ENCODE data around the gene CCDC102A.
A peak's percentile ranks its signal among the peaks of the same experiment; 100 is the strongest.
"Not testable (repeated sequence)": the region's sequence is repeated elsewhere in the genome, so short reads cannot be mapped to it uniquely, and the experiment has no call there.

Gene CCDC102A

DNA sequence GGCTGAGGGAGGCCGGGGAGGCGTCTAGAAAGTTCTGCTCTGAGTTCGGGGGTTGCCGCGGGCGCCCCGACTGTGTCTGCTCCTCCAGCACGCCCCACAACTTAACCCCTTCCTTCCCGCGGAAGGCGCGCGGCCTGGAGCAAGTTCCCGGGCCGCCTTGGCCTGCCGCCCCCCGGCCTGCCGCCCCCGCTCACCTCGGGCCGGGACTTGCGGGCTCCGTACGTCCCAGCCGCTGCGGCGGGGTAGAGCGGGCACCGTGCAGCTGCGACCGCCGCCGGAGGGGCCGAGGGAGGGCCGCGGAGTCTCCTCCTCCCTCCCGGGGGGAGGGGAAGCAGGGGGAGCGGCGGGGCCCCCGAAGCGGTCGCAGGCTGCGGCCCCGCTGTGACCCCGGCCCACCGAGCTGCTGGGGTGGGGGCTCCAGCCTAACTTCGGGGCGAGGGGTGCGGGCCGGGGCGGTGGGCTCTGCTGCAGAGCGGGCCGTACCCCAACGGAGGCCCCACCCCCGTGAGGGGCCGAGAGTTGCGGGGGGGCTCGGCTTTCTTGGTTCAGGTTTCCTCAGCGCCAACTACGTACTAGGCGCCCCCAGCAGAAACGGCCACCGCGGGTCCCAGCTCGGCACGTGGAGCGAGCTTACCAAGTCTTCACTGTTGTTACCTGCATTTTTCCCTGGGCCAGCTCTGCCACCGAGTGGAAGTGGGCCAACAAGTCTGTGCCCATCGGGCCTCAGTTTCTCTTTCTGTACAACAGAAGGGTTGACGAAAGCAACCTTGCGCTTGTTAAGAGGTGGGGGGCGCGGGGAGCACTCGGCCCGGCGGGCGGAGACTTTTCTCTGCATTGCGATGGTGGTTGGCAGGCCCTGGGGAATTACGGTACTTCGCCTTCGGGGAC is at the start of gene CCDC102A:
Gene CCDC102A, minus strand, starts transcription at position 266 of the 888 bp plus-strand sequence. CDS start 7,394 bp downstream, outside the sequence.
- DNase-seq = no peak

DNA sequence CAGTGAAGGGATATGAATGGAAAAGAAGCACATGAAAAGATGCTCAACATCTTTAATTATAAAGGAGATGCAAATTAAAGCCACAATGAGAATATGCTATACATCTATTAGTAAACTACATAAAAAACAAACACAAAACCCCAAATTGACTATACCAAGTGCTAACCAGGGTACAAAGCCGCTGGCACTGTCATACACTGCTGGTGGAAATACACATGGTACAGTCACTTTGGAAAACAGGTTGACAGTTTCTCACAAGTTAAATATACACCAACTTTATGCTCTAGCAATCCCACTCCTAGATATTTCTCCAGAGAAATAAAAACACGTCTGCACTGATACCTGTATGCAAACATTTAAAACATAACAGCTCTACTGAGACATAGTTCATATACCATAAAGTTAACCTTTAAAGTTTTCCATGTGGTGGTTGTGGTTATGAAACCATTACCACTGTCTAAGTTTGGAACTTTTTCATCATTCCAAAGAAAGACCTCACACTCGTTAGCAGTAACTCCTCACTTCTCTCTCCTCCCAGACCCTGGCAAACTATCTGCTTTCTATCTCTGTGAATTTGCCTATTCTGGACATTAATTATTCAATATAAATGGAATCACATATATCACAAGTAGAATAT is 48.8 kb upstream of the CCDC102A start:
- no peak for DNase-seq

GRCh38 chr16:57579361-57579665 is 42.9 kb upstream of the CCDC102A start:
- no peak for DNase-seq

DNA sequence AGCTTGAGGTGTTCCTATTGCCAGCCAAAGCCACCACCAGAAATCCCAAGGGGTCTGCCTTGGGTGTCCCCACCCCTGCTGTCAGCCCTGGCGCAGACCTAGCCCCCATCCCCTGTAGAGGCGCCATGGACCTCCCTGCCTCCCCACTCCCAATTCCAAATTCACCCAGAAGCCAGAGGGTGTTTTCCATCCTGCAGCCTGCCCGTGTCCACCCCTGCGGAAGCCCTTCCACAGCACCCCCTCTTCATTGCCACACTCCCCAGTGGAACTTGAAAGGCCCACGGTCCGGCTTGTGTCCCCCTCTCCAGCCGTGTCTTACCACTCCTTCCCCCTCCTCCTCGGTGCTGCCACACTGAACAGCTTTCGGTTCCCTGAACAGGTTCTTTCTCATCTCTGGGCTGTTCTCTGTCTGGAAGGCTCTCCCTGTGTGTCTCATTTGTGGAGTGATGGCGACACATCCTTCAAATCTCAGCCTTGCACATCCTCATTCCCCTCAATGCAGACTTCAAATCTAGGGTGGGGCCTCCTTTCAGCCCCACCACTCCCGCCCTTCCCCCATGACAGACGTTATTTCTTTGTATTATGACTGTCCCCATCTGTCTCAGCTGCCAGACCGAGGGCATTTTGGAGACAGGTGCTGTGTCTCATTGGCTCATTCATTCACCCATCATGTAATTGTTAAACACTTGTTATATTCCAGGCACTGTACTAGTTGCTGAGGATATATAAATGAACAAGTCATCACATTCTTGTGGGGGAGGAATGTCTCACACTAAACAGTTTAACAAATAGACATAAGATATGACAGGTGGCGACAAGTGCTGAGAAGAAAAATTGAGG is 42.4 kb upstream of the CCDC102A start:
- no peak for DNase-seq

DNA sequence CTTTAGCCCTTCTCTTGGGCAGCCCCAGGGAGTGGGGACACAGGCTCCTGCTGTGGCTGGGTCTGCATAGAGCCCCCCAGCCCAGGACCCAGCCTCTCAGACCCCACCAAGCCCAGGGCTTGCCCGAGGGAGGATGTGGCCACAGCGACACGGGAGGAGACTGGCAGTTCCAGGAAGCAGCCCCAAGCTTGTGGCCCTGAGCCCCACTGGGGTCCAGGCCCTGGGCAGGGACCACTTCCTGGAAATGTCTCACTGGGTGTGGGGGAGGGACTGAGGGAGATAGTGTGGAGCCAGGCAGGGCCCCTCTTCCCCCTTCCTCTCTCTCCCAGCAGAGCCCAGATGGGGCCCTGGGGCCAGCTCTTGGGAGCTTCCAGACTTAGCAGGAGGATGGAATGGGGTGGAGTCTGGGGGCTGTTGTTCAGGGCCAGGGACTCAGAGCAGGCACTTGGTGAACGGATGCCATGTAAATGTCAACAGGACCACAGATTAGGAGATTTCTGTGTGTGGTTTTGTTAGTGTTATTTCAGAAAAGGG is 41.4 kb upstream of the CCDC102A start:
- no peak for DNase-seq

GRCh38 chr16:57577214-57577613 is 40.8 kb upstream of the CCDC102A start:
- DNase-seq = no peak

DNA sequence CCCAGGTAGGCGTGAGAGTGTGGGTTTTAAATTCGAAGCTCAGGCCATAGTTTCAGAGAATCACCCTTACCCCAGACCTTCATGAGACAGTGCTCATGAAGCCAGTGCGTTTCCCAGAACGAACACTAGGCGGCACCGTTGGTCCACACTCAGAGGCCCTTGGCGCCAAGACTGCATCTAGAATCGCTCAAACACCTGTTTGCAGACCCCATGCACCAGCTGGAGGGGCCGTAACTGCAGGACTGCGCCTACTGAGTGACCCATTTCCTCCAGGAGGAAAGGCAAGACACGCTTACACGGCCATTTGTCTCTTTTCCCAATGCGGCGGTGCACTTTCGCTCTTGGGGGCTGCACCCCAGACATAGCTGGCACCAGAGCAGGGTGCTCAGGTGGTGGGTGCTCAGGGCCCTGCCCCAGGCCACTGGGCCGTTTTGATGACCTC is 40.1 kb upstream of the CCDC102A start:
- peak; percentile 6 for DNase-seq

DNA sequence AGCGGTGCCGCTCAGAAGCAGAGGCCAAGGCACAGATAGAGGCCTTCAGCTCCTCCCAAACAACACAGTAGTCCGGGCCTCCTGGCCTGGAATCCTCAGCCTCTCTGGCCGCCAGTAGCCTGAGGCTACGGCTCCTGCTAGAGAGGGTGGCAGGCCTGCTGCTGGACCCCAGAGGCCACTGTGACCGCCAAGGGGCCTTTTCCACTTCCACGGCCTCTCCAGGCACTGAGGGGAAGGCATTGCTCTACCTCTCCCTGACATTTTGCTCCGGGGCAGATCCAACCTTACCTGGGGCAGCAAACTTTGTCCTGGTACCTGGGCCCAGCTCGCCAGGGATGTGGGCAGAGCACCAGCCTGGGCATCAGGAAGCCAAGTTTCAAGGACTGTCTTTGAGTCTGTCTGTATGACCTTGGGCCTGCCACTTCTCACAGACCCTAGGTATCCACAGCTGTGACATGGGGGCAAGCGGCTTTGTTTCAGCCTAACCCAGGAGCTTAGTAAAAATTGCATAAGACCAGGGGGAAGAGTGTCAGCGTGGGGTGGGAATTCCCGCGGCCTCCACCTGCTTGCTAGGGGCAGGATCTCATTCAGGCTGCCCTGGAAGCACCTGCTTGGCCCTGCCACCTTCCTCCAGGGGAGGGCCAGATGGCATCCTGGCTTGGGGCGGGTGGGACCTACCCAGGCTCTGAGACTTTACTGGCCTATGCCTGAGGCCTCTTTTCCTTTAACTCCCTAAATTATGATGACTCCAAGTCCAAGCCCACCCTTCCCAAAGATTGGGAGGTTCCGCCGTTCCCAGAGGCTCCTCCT is 39.3 kb upstream of the CCDC102A start:
- DNase-seq = no peak

DNA sequence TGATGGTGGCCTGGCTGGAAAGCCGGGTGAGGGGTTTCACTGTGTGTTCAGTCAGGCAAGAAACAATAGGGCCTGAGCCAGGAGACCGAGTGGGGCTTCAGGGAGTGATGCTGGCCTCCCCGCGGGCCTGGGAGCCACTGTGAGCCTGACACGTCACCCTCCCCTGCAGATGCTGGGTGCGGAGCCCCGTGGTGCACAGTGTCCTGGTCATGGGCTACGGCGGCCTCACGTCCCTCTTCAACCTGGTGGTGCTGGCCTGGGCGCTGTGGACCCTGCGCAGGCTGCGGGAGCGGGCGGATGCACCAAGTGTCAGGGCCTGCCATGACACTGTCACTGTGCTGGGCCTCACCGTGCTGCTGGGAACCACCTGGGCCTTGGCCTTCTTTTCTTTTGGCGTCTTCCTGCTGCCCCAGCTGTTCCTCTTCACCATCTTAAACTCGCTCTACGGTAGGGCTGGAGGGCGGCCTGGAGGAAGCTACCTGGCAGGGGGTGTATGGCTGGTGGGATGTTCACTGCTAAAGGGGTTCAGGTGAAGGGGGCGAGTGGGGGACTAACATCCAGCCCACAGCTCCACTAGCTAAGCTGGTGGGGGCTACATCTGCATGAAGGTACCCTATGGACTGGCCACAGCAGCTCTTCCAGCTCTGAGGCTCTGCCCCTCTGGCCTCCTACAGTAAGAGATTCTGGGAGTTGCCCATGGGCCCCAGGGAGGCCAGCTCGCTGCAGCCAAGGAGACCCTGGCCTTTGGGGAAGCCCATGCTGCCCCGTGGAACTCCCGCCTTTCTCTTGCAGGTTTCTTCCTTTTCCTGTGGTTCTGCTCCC is 38.5 kb upstream of the CCDC102A start:
- DNase-seq = no peak

DNA sequence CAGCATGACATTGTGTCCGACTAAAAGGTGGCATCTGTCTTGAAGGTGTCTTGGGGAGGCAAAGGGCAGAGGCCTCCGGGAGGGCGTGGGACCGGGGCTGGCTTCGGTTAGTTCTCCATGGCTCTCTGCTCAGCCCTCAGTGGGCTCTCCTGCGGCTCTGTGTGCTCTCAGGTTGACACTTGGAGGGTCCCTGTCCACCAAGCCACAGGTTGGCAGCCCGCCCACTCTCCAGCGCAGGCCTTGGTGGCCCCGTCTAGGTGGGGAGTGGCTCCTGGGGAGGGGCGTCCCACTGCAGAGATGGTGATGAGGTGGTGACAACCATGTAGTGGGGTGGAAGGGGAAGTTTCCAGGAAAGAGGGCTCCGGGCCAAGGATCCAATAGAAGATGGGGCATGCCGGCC is 37.7 kb upstream of the CCDC102A start:
- DNase-seq = no peak

DNA sequence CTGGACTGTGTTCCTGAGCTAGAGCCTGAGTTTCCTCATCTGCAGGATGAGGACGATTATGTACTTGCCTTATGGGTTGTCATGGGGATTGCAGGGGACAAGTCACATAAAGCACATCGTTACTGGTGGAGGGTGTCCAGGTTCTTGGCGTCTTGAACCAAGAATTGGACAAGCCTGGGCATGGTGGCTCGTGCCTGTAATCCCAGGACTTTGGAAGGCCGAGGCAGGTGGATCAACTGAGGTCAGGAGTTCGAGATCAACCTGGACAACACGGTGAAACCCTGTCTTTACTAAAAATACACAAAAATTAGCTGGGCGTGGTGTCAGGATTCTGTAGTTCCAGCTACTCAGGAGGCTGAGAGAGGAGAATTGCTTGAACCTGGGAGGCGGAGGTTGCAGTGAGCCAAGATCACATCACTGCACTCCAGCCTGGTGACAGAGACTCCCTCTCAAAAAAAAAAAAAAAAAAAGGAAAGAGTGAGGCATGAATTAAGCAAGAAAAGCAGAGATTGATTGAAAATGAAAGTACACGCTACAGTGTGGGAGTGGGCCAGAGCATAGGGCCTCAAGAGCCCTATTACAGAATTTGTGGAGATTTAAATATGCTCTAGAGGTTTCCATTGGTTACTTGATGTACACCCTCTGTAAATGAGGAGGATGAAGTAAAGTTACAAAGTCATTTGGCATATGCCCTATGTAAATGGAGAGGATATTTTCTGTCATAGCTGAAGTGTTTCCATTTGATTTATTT is 36.8 kb upstream of the CCDC102A start:
- no peak for DNase-seq

DNA sequence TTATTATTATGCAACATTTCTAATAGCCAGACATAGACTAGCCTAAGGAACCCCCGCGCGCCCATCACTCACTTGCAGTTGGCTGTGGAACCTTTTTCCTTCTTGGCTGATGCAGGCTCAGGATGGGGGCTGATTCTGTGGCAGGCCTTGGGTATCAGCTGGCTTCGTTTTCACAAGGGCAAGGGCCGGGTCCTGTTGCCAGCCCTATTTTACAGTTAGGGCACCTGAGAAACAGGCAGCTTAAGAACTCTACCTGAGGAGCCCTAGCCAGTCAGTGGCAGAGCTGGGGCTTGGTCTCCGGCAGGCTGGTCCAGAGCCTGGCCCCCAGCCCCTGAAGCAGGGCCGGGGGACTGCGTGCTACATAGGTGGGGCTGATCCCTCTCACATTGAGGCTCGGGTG is 34.7 kb upstream of the CCDC102A start:
- no peak for DNase-seq

GRCh38 chr16:57570301-57571070 is 34.1 kb upstream of the CCDC102A start:
- no peak for DNase-seq

DNA sequence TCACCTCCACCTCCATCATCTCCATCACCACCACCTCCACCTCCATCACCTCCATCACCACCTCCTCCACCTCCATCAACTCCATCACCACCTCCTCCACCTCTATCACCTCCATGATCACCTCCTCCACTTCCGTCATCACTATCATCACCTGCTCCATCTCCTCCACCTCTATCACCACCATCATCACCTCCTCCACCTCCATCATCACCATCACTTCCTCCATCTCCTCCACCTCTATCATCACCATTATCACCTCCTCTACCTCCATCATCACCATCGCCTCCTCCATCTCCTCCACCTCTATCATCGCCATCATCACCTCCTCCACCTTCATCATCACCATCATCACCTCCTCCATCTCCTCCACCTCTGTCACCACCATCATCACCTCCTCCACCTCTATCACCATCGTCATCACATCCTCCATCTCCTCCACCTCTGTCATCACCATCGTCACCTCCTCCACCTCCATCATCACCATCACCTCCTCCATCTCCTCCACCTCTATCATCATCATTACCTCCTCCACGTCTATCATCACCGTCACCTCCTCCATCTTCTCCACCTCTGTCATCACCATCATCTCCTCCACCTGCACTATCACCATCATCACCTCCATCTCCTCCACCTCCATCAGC is 33.1 kb upstream of the CCDC102A start:
- DNase-seq = no peak

- not testable (repeated sequence) for DNase-seq
Observed at GRCh38 chr16:57568772-57569171, 32.4 kb upstream of the CCDC102A start.

- no peak for DNase-seq
Observed at GRCh38 chr16:57568173-57568678, 31.9 kb upstream of the CCDC102A start.

GRCh38 chr16:57567691-57568090 is 31.3 kb upstream of the CCDC102A start:
- DNase-seq = no peak

- no peak for DNase-seq
Observed at GRCh38 chr16:57566436-57566835, 30.1 kb upstream of the CCDC102A start.

- DNase-seq = no peak
Observed at GRCh38 chr16:57565461-57565860, 29.1 kb upstream of the CCDC102A start.
